T-helper 1 cell (primary cell): Measurements from ENCODE around the gene SMIM32.

Source experiments
- DNase-seq, 5 donors: peaks; one replicate each; pipeline ENCODE4 v3.0.0-alpha.2; 2012 to 2020

SMIM32 gene

GRCh38 chr5:136206361-136206760 is 13.4 kb upstream of the SMIM32 start:
- no peak for DNase-seq

- no peak for DNase-seq
Measured at GRCh38 chr5:136205941-136206340, 13.0 kb upstream of the SMIM32 start.

- DNase-seq: no peak
Measured at GRCh38 chr5:136205061-136205702, 12.2 kb upstream of the SMIM32 start.

GRCh38 chr5:136203303-136203922 is 10.5 kb upstream of the SMIM32 start:
- no peak for DNase-seq

GRCh38 chr5:136202469-136203205 is 9.7 kb upstream of the SMIM32 start:
- DNase-seq: no peak

GRCh38 chr5:136201870-136202269 is 8.9 kb upstream of the SMIM32 start:
- no peak for DNase-seq

GRCh38 chr5:136200761-136201160 is 7.8 kb upstream of the SMIM32 start:
- no peak for DNase-seq

- no peak for DNase-seq
Measured at GRCh38 chr5:136200130-136200529, 7.2 kb upstream of the SMIM32 start.

- DNase-seq: no peak
Measured at GRCh38 chr5:136199408-136199807, 6.4 kb upstream of the SMIM32 start.

- DNase-seq: no peak
Measured at GRCh38 chr5:136198453-136198852, 5.5 kb upstream of the SMIM32 start.

- no peak for DNase-seq
Measured at GRCh38 chr5:136197462-136198142, 4.6 kb upstream of the SMIM32 start.

- DNase-seq: no peak
Measured at GRCh38 chr5:136195971-136196820, 3.2 kb upstream of the SMIM32 start.

- DNase-seq: no peak
Measured at GRCh38 chr5:136194576-136194975, 1.6 kb upstream of the SMIM32 start.

- DNase-seq: no peak
Measured at GRCh38 chr5:136193322-136193935, 467 bp upstream of the SMIM32 start.

- no peak for DNase-seq
Measured at GRCh38 chr5:136192015-136192525, 892 bp downstream of the SMIM32 start.

GRCh38 chr5:136191304-136192014 is 1.5 kb downstream of the SMIM32 start:
- no peak for DNase-seq

GRCh38 chr5:136190904-136191303 is 2.1 kb downstream of the SMIM32 start:
- no peak for DNase-seq

GRCh38 chr5:136190091-136190720 is 2.8 kb downstream of the SMIM32 start:
- DNase-seq: no peak

GRCh38 chr5:136188859-136189258 is 4.1 kb downstream of the SMIM32 start:
- no peak for DNase-seq

GRCh38 chr5:136186796-136187195 is 6.2 kb downstream of the SMIM32 start:
- DNase-seq: no peak
